ENCODE data around the gene DBET. TPM values are rescaled to one million over a fixed set of nuclear protein-coding genes. Genes with fewer than 3 reads are reported as not detected.
"Not testable (repeated sequence)": the region's sequence is repeated elsewhere in the genome, so short reads cannot be mapped to it uniquely, and the experiment has no call there.

DBET gene
- not detected in 3 replicates for total RNA-seq

GRCh38 chr4:190064342-190064741 is at the start of gene DBET:
TSS of gene DBET (plus strand) at chr4:190064502.
- not testable (repeated sequence) for H3K4me1 Mint-ChIP-seq; DNase-seq (ENCODE audit: low spot score in 2 of 2, unreplicated experiment in 2 of 2); H3K27me3 Mint-ChIP-seq (ENCODE audit: low read depth); H3K27ac Mint-ChIP-seq; H3K4me3 Mint-ChIP-seq; H3K36me3 Mint-ChIP-seq
- peaks cover 13% of the 10 kb centered on the region for H3K9me3 Mint-ChIP-seq

GRCh38 chr4:190014771-190015537 is 49.3 kb upstream of the DBET start:
- H3K4me3 Mint-ChIP-seq, result no peak overlapping the region
- no peaks in the 10 kb centered on the region for H3K27me3 Mint-ChIP-seq (ENCODE audit: low read depth)
- DNase-seq (ENCODE audit: low spot score in 2 of 2, unreplicated experiment in 2 of 2), result no peak
- peaks cover 46% of the 10 kb centered on the region for H3K9me3 Mint-ChIP-seq
- H3K4me1 Mint-ChIP-seq, result no peaks in the 10 kb centered on the region
- peaks cover 9% of the 10 kb centered on the region for H3K36me3 Mint-ChIP-seq
- H3K27ac Mint-ChIP-seq, result no peak overlapping the region
- TF ChIP-seq CTCF (IDR thresholded peaks at IDR 0.05; ENCODE audit: unreplicated experiment), result no peak

GRCh38 chr4:190015538-190016368 is 48.5 kb upstream of the DBET start:
- TF ChIP-seq CTCF (IDR thresholded peaks at IDR 0.05; ENCODE audit: unreplicated experiment), result no peak
- H3K27me3 Mint-ChIP-seq (ENCODE audit: low read depth), result no peaks in the 10 kb centered on the region
- DNase-seq (ENCODE audit: low spot score in 2 of 2, unreplicated experiment in 2 of 2), result no peak
- H3K4me3 Mint-ChIP-seq, result no peak overlapping the region
- no peak overlapping the region for H3K27ac Mint-ChIP-seq
- H3K36me3 Mint-ChIP-seq, result peaks cover 9% of the 10 kb centered on the region
- peaks cover 46% of the 10 kb centered on the region for H3K9me3 Mint-ChIP-seq
- no peaks in the 10 kb centered on the region for H3K4me1 Mint-ChIP-seq

GRCh38 chr4:190016369-190017289 is 47.7 kb upstream of the DBET start:
- Mint-ChIP-seq H3K27me3 (ENCODE audit: low read depth) (no peaks in the 10 kb centered on the region), H3K4me3 (no peak overlapping the region), H3K27ac (no peak overlapping the region), H3K36me3 (peaks cover 9% of the 10 kb centered on the region), H3K4me1 (no peaks in the 10 kb centered on the region), H3K9me3 (peaks cover 42% of the 10 kb centered on the region)
- TF ChIP-seq CTCF (IDR thresholded peaks at IDR 0.05; ENCODE audit: unreplicated experiment), result no peak
- no peak for DNase-seq (ENCODE audit: low spot score in 2 of 2, unreplicated experiment in 2 of 2)

- no peak overlapping the region for H3K4me3 Mint-ChIP-seq
- peaks cover 40% of the 10 kb centered on the region for H3K9me3 Mint-ChIP-seq
- H3K36me3 Mint-ChIP-seq, result peaks cover 9% of the 10 kb centered on the region
- H3K27me3 Mint-ChIP-seq (ENCODE audit: low read depth), result no peaks in the 10 kb centered on the region
- H3K27ac Mint-ChIP-seq, result no peak overlapping the region
- no peaks in the 10 kb centered on the region for H3K4me1 Mint-ChIP-seq
- no peak for DNase-seq (ENCODE audit: low spot score in 2 of 2, unreplicated experiment in 2 of 2)
- no peak for TF ChIP-seq CTCF (IDR thresholded peaks at IDR 0.05; ENCODE audit: unreplicated experiment)
These were observed 46.7 kb upstream of the DBET start for GRCh38 chr4:190017357-190018200.
